Measurements from ENCODE around the gene MTUS2.

MTUS2 gene

DNA sequence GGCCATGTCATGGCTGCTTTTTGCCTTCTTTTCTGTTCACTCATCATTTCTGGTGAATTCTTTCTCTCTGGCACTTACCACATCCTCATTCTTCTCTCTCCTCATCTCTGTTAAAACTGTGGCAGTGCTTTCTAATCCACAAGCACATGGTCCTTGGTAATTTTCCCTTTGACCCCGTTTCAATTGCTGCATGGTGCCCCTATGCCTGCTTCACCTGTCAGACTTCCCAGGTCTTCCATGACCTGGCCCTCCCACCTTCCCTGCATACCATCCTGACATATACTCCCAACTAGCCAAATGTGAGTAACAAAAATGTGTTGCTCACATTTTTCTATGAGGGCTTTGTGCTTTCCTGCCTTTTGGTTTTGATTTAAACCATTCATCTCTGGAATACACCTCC is 286.5 kb downstream of the MTUS2 start:
- no peak for DNase-seq (ENCODE audit: low read depth in 2 of 2)

GRCh38 chr13:29108068-29108786 is 288.1 kb downstream of the MTUS2 start:
- no peak for DNase-seq (ENCODE audit: low read depth in 2 of 2)

GRCh38 chr13:29109987-29110386 is 289.8 kb downstream of the MTUS2 start:
- no peak for DNase-seq (ENCODE audit: low read depth in 2 of 2)

DNA sequence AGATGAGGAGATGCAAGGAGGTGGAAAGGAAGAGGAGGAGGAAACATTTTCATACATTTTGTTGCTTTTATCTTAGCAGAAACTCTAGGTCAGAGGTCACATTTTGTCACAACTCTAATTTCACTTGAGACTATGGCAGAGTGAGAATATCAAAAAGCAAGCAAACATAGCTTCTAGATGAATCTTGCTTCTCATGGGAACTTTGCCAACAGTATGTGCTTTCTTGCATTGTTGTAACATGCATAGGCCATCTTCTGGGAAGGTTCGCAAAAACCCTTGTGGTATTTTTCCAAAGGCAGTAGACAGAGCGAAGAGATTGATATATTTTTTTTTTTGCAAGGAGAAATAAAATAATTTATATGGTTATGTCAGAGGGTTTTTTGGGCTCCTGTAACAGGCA is 291.3 kb downstream of the MTUS2 start:
- no peak for DNase-seq (ENCODE audit: low read depth in 2 of 2)

- no peak for DNase-seq (ENCODE audit: low read depth in 2 of 2)
Measured at GRCh38 chr13:29115842-29116241, 295.7 kb downstream of the MTUS2 start.

GRCh38 chr13:29117663-29118062 is 297.5 kb downstream of the MTUS2 start:
- DNase-seq (ENCODE audit: low read depth in 2 of 2), result no peak

- DNase-seq (ENCODE audit: low read depth in 2 of 2), result no peak
Measured at GRCh38 chr13:29118471-29118870, 298.3 kb downstream of the MTUS2 start.

DNA sequence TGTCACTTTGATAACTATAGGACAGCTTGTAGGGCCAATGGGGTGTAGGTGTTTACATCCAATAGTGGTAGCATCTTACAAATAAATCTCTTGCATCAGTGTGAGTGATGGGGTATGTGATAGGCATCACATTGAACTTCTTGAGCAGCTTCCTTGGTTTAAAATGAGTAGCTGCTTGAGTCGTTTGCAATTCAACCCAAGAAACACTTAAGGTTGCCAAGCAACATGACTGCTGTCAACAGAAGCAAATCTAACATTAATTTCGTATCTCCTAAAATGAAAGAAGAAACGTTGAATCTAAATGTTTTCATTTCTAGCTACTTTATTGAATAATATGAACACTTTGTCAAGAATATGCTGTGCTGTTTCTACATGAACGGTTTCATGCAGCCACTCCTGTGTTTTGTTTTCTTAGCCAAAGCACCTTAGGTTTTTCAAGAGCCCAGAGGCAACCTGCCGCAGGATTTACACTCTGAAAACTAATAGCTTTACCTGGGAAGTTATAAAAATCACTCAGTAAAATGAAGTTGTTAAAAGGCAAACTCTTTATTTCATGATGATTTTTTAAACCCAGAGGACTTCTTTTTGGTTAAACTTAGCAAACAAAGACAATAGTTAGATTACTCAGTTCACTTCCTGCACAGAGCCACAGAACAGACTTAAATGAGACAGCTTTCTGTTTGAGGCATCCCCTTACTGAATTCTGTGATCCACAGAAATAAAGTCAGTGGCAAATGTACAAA is 305.2 kb downstream of the MTUS2 start:
- no peak for DNase-seq (ENCODE audit: low read depth in 2 of 2)

DNA sequence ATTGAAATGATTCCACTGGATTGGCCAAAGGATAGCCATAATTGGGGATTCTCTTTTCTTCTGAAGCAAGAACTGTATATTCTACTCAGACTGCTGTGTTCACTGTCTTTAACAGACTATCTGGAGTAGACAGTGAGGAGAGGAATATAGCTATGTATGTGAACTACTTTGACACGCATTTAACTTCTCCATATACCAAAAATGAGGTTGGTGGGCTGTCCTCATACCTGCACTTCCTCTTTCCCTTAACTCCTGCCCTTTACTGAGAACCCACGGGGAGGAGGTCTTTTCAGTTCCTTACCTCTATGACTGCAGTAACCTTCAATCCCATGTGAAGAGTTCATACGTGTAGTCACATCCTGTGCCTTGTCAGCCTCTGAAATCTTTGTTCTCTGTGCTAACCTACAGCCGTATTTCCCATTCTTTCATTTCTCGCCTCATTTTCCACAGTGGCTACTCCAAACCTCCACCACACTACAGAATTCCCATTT is 305.8 kb downstream of the MTUS2 start:
- DNase-seq (ENCODE audit: low read depth in 2 of 2), result no peak

- DNase-seq (ENCODE audit: low read depth in 2 of 2), result no peak
Measured at GRCh38 chr13:29129616-29130015, 309.5 kb downstream of the MTUS2 start.

GRCh38 chr13:29131159-29131558 is 311.0 kb downstream of the MTUS2 start:
- DNase-seq (ENCODE audit: low read depth in 2 of 2), result no peak

DNA sequence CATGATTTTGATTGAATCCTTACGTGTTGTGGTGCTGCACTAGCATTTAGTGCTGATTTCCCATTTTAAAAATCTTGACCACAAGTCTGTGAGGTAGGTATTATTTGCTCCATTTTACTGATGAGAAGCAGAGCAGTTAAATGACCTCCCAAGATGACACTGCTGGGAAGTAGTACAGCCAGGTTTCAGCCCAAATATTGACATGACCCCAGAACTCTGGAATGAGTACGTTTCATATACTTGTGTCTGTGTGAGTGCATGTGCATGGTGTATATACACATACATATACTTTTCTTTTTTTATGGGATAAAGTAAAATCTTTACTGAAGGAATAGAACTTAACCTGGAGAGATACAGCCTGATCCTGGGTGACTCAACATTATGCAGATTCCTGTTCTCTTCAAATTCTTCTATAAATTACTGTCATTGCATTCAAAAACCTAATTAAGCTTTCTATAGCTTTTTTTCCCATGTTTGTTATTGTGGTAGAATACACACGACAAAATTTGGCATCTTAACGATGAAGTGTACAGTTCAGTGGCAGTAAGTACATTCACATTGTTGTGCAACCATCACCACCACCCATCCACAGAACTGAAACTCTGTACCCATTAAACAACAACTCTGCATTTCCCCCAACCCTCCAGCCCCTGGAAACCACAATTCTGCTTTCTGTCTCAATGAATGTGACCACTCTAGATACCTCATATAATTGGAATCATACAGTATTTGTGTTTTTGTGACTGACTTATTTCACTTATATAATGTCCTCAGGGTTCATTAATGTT is 311.9 kb downstream of the MTUS2 start:
- no peak for DNase-seq (ENCODE audit: low read depth in 2 of 2)

DNA sequence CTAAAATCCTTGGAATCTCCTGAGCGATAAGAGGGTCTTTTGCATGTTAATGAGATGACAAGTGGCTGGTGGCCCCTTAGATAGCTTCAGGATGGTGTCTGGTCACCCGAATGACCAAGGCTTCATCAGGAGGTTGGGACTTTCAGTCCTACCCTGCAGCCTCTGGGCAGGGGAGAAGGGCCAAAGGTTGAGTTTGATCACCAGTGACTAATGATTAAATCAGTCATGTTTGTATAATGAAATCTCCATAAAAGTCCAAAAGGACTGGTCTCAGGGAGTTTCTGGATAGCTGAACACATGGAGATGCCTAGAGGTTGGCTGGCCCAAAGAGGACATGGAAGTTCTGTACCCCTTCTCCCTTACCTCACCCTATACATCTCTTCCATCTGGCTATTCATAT is 316.2 kb downstream of the MTUS2 start:
- DNase-seq (ENCODE audit: low read depth in 2 of 2), result no peak

- DNase-seq (ENCODE audit: low read depth in 2 of 2), result no peak
Measured at GRCh38 chr13:29137016-29137415, 316.9 kb downstream of the MTUS2 start.

- DNase-seq (ENCODE audit: low read depth in 2 of 2), result no peak
Measured at GRCh38 chr13:29137995-29138394, 317.9 kb downstream of the MTUS2 start.

GRCh38 chr13:29140277-29140676 is 320.1 kb downstream of the MTUS2 start:
- no peak for DNase-seq (ENCODE audit: low read depth in 2 of 2)

DNA sequence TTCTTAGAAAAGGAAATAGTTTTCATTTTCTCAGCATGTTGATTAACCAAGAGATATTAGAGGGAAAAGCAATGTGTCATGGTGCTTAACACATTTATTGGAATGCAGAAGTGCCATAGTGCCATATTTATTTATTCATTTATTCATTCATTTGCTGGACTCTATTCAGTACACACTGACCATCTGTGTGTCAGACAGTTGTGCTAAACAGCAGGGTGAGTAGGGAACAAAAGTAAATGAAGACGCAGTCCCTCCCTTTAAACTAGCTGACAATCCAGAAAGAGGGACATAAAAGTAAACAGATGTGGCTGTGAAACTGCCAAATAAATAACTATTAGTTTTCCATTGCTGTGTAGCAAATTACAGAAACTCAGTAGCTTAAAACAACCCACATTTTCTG is 323.7 kb downstream of the MTUS2 start:
- no peak for DNase-seq (ENCODE audit: low read depth in 2 of 2)

GRCh38 chr13:29154390-29154789 is 334.3 kb downstream of the MTUS2 start:
- no peak for DNase-seq (ENCODE audit: low read depth in 2 of 2)

- no peak for DNase-seq (ENCODE audit: low read depth in 2 of 2)
Measured at GRCh38 chr13:29156136-29156535, 336.0 kb downstream of the MTUS2 start.

- DNase-seq (ENCODE audit: low read depth in 2 of 2), result no peak
Measured at GRCh38 chr13:29159871-29160270, 339.7 kb downstream of the MTUS2 start.

DNA sequence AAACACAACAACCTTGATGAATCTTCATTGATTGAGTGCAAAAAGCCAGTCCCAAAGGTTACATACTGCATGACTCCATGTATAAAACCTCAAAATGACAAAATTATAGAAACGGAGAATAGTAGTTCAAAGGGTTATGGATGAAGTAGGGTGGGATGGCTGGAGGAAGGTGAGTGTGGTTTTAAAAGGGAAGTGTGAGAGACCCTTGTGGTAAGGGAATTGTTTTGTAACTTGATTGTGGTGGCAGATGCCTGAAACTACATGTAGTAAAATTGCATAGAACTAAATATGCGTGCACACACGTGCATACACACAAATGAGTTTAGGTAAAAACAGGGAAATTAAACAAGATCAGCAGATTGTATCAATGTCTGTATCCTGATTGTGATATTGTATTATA is 340.7 kb downstream of the MTUS2 start:
- no peak for DNase-seq (ENCODE audit: low read depth in 2 of 2)

DNA sequence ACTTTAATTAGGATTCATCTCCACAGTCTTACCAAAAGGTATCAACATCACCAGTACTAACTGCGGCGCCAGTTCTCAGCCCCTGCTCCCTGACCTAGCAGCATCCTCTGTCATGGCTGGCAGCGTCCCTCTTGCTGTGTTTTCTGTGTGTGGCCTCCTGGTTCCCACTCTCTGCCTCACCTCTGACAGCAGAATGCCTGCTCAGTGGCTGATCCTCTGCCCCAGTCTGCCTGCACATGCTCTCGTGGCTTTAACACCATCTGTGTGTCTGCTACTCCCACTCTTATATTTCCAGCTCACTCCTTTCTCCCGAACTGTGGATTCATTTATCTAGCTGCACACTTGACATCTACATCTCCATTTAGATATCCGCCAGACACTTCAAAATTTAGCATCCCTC is 341.5 kb downstream of the MTUS2 start:
- no peak for DNase-seq (ENCODE audit: low read depth in 2 of 2)

Data from stimulated activated CD8-positive, alpha-beta memory T cell treated with anti-CD3 and anti-CD28 coated beads, Interleukin-2, amount 100 ng/mL, for 48 hours (primary cell).